ENCODE results near the gene HPGDS.

- TF ChIP-seq CEBPB (IDR thresholded peaks at IDR 0.05) = no peak
- TF ChIP-seq ZBTB7A (IDR thresholded peaks at IDR 0.05; ENCODE audit: low read depth) = no peak
- TF ChIP-seq REST (IDR thresholded peaks at IDR 0.05; ENCODE audit: low read depth) = no peak
- no peak for TF ChIP-seq EGR1 (IDR thresholded peaks at IDR 0.05)
- no peak for TF ChIP-seq NFIC (IDR thresholded peaks at IDR 0.05)
These were observed 16.8 kb downstream of the HPGDS start for GRCh38 chr4:94325835-94326234.

Data from Ishikawa (cell line).